GM23338 (cell line): ENCODE data around the gene NID2. TPM values are rescaled to one million over a fixed set of nuclear protein-coding genes. Genes with fewer than 3 reads are reported as not detected.

ENCODE experiments used
- ATAC-seq: fragments of 200-7000 bp; cut with Tn5 transposase; 3 replicates; pipeline ENCODE4 v1.9.1; 2020
- DNase-seq: peaks from one replicate; pipeline ENCODE4 v3.0.0-alpha.2; 2015; ENCODE audit warnings: low spot score
- H2AFZ ChIP-seq: fragments of 200-600 bp; sonication (generic); 2 replicates; pipeline ENCODE4 v1.8.0; 2016; ENCODE audit warnings: antibody characterized with exemption, mild to moderate bottlenecking, moderate library complexity
- H3F3A ChIP-seq: fragments of 200-600 bp; sonication (generic); replicated peaks from 2 replicates; pipeline ENCODE4 v1.8.0; 2017; ENCODE audit warnings: antibody characterized with exemption, mixed run types, low read depth
- H3K27ac ChIP-seq: fragments of 200-600 bp; sonication (generic); 2 replicates; pipeline ENCODE4 v1.6.1; 2016; ENCODE audit warnings: low read depth
- H3K27me3 ChIP-seq: fragments of 200-600 bp; sonication (generic); 2 replicates; pipeline ENCODE4 v1.8.0; 2016; ENCODE audit warnings: mild to moderate bottlenecking, mixed run types, moderate library complexity; ENCODE audit not compliant: insufficient read depth
- H3K36me3 ChIP-seq: fragments of 200-600 bp; sonication (generic); 2 replicates; pipeline ENCODE4 v1.8.0; 2016; ENCODE audit warnings: mild to moderate bottlenecking; ENCODE audit not compliant: insufficient read depth
- H3K4me1 ChIP-seq: fragments of 200-600 bp; sonication (generic); 2 replicates; pipeline ENCODE4 v1.8.0; 2016; ENCODE audit warnings: mild to moderate bottlenecking, moderate library complexity; ENCODE audit not compliant: insufficient read depth
- H3K4me2 ChIP-seq: fragments of 200-600 bp; sonication (generic); 2 replicates; pipeline ENCODE4 v1.7.1; 2017; ENCODE audit warnings: mixed run types
- H3K4me3 ChIP-seq: fragments of 200-600 bp; sonication (generic); 2 replicates; pipeline ENCODE4 v1.6.1; 2016; ENCODE audit warnings: mixed run types
- H3K79me2 ChIP-seq: fragments of 200-600 bp; sonication (generic); replicated peaks from 2 replicates; pipeline ENCODE4 v1.8.0; 2017; ENCODE audit warnings: mild to moderate bottlenecking; ENCODE audit not compliant: insufficient read depth
- H3K9me2 ChIP-seq: fragments of 200-600 bp; sonication (generic); 2 replicates; pipeline ENCODE4 v1.8.0; 2017; ENCODE audit not compliant: insufficient read depth
- H4K20me1 ChIP-seq: fragments of 200-600 bp; sonication (generic); replicated peaks from 2 replicates; pipeline ENCODE4 v1.8.0; 2017; ENCODE audit warnings: mild to moderate bottlenecking; ENCODE audit not compliant: insufficient read depth
- H3K27ac Mint-ChIP-seq: 2 replicates; pipeline ENCODE4 v1.8.0; 2020; ENCODE audit warnings: inconsistent platforms, mild to moderate bottlenecking, moderate library complexity, mixed read lengths
- H3K27me3 Mint-ChIP-seq: 3 replicates; pipeline ENCODE4 v1.8.0; 2022; ENCODE audit warnings: low read depth, mild to moderate bottlenecking, moderate library complexity, mixed read lengths, inconsistent platforms; ENCODE audit not compliant: insufficient read depth, poor library complexity
- H3K36me3 Mint-ChIP-seq: 3 replicates; pipeline ENCODE4 v1.8.0; 2021; ENCODE audit warnings: low read depth, mild to moderate bottlenecking, inconsistent platforms, moderate library complexity, mixed read lengths
- H3K4me1 Mint-ChIP-seq: 3 replicates; pipeline ENCODE4 v1.8.0; 2020; ENCODE audit warnings: mild to moderate bottlenecking, inconsistent platforms, mixed read lengths
- H3K4me3 Mint-ChIP-seq: 3 replicates; pipeline ENCODE4 v1.8.0; 2021; ENCODE audit warnings: moderate library complexity, mild to moderate bottlenecking, inconsistent platforms, mixed read lengths
- H3K9me3 Mint-ChIP-seq: 3 replicates; pipeline ENCODE4 v1.8.0; 2020; ENCODE audit warnings: moderate library complexity, mild to moderate bottlenecking, inconsistent platforms, mixed read lengths
- CREB1 ChIP-seq: fragments of 250-450 bp; sonication (Bioruptor Pico); IDR thresholded peaks from 2 replicates; pipeline ENCODE4 v1.5.0; 2020; ENCODE audit warnings: low read depth, mild to moderate bottlenecking, moderate library complexity
- EZH2 ChIP-seq: fragments of 200-600 bp; sonication (generic); IDR thresholded peaks from one replicate; pipeline ENCODE4 v1.8.0; 2017; ENCODE audit warnings: antibody characterized with exemption, mild to moderate bottlenecking, low read depth; ENCODE audit not compliant: unreplicated experiment
- EZH2phosphoT487 ChIP-seq: fragments of 200-600 bp; sonication (generic); IDR thresholded peaks from one replicate; pipeline ENCODE4 v1.8.1; 2018; ENCODE audit warnings: antibody characterized with exemption; ENCODE audit not compliant: unreplicated experiment
- JUNB ChIP-seq: IDR thresholded peaks from one replicate; pipeline ENCODE4 v1.6.1; 2016; ENCODE audit warnings: antibody characterized with exemption; ENCODE audit not compliant: unreplicated experiment
- NANOG ChIP-seq: IDR thresholded peaks from 2 replicates; pipeline ENCODE4 v1.6.1; 2016; ENCODE audit warnings: antibody characterized with exemption, borderline replicate concordance
- POLR2AphosphoS5 ChIP-seq: IDR thresholded peaks from 2 replicates; pipeline ENCODE4 v1.6.1; 2016; ENCODE audit warnings: antibody characterized with exemption, low read depth
- STAT1 ChIP-seq: IDR thresholded peaks from one replicate; pipeline ENCODE4 v1.6.1; 2016; ENCODE audit warnings: antibody characterized with exemption; ENCODE audit not compliant: unreplicated experiment
- ZNF114 ChIP-seq: fragments of 250-450 bp; sonication (Bioruptor Pico); IDR thresholded peaks from 2 replicates; pipeline ENCODE4 v1.5.0; 2020; ENCODE audit warnings: mild to moderate bottlenecking, moderate library complexity
- ZNF331 ChIP-seq: fragments of 250-450 bp; sonication (Bioruptor Pico); IDR thresholded peaks from 2 replicates; pipeline ENCODE4 v1.5.0; 2020; ENCODE audit warnings: low read depth, mild to moderate bottlenecking, moderate library complexity
- polyA plus RNA-seq: library from polyadenylated mRNA; unstranded; fragments of >200 nt; fragmentation: Nextera tagmentation; extraction: Ambion mirVana; gene quantifications from 2 replicates; pipeline ENCODE4 v1.2.1, GENCODE V29; 2016
- total RNA-seq: library from RNA; depleted of rRNA; stranded (reverse); fragments of >200 nt; shearing (Covaris generic); gene quantifications from 2 replicates; pipeline ENCODE4 v1.2.3, GENCODE V29; 2014
- TF ChIP-seq, protein P1 (sequence below): fragments of 250-450 bp; sonication (Bioruptor Pico); IDR thresholded peaks from 2 replicates; pipeline ENCODE4 v1.5.0; 2020; ENCODE audit warnings: mild to moderate bottlenecking, moderate library complexity

Gene NID2
- total and polyA plus RNA-seq, 2 experiments from 2014 or later, result 4.3 to 10.4 TPM

- TF ChIP-seq, protein P1, sequence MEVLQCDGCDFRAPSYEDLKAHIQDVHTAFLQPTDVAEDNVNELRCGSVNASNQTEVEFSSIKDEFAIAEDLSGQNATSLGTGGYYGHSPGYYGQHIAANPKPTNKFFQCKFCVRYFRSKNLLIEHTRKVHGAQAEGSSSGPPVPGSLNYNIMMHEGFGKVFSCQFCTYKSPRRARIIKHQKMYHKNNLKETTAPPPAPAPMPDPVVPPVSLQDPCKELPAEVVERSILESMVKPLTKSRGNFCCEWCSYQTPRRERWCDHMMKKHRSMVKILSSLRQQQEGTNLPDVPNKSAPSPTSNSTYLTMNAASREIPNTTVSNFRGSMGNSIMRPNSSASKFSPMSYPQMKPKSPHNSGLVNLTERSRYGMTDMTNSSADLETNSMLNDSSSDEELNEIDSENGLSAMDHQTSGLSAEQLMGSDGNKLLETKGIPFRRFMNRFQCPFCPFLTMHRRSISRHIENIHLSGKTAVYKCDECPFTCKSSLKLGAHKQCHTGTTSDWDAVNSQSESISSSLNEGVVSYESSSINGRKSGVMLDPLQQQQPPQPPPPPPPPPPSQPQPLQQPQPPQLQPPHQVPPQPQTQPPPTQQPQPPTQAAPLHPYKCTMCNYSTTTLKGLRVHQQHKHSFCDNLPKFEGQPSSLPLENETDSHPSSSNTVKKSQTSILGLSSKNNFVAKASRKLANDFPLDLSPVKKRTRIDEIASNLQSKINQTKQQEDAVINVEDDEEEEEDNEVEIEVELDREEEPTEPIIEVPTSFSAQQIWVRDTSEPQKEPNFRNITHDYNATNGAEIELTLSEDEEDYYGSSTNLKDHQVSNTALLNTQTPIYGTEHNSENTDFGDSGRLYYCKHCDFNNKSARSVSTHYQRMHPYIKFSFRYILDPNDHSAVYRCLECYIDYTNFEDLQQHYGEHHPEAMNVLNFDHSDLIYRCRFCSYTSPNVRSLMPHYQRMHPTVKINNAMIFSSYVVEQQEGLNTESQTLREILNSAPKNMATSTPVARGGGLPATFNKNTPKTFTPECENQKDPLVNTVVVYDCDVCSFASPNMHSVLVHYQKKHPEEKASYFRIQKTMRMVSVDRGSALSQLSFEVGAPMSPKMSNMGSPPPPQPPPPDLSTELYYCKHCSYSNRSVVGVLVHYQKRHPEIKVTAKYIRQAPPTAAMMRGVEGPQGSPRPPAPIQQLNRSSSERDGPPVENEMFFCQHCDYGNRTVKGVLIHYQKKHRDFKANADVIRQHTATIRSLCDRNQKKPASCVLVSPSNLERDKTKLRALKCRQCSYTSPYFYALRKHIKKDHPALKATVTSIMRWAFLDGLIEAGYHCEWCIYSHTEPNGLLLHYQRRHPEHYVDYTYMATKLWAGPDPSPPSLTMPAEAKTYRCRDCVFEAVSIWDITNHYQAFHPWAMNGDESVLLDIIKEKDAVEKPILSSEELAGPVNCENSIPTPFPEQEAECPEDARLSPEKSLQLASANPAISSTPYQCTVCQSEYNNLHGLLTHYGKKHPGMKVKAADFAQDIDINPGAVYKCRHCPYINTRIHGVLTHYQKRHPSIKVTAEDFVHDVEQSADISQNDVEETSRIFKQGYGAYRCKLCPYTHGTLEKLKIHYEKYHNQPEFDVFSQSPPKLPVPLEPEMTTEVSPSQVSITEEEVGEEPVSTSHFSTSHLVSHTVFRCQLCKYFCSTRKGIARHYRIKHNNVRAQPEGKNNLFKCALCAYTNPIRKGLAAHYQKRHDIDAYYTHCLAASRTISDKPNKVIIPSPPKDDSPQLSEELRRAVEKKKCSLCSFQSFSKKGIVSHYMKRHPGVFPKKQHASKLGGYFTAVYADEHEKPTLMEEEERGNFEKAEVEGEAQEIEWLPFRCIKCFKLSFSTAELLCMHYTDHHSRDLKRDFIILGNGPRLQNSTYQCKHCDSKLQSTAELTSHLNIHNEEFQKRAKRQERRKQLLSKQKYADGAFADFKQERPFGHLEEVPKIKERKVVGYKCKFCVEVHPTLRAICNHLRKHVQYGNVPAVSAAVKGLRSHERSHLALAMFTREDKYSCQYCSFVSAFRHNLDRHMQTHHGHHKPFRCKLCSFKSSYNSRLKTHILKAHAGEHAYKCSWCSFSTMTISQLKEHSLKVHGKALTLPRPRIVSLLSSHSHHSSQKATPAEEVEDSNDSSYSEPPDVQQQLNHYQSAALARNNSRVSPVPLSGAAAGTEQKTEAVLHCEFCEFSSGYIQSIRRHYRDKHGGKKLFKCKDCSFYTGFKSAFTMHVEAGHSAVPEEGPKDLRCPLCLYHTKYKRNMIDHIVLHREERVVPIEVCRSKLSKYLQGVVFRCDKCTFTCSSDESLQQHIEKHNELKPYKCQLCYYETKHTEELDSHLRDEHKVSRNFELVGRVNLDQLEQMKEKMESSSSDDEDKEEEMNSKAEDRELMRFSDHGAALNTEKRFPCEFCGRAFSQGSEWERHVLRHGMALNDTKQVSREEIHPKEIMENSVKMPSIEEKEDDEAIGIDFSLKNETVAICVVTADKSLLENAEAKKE (CRISPR knock-in tag), result no peak
- TF ChIP-seq NANOG (no peak), CREB1 (no peak), POLR2AphosphoS5 (no peak), JUNB (no peak), EZH2 (no peak), ZNF114 (no peak), STAT1 (no peak), ZNF331 (no peak)
Measured at GRCh38 chr14:51993285-51993920, 75.5 kb downstream of the NID2 start (continued).

- Mint-ChIP-seq H3K27me3 (peaks cover 3% of the 10 kb centered on the region), H3K27ac (no peak overlapping the region), H3K36me3 (peaks cover 45% of the 10 kb centered on the region), H3K4me1 (peaks cover 3% of the 10 kb centered on the region), H3K4me3 (peak overlapping the region; percentile 95), H3K9me3 (no peaks in the 10 kb centered on the region)
- DNase-seq (no peak), ATAC-seq (no peak)
- peaks cover 4% of the 10 kb centered on the region; the same call in 1 of the 2 replicates for H3K4me1 ChIP-seq
- no peaks in the 10 kb centered on the region for H3F3A ChIP-seq
- H3K27me3 ChIP-seq, result no peaks in the 10 kb centered on the region
- H3K27ac ChIP-seq, result no peak overlapping the region
- H3K79me2 ChIP-seq, result peaks cover 53% of the 10 kb centered on the region
- no peak overlapping the region for H2AFZ ChIP-seq
- H3K9me2 ChIP-seq, result no peaks in the 10 kb centered on the region
- peak overlapping the region; percentile 85 for H3K4me2 ChIP-seq
- peaks cover 9% of the 10 kb centered on the region; the same call in 1 of the 2 replicates for H4K20me1 ChIP-seq
- H3K36me3 ChIP-seq, result peaks cover 21% of the 10 kb centered on the region; the same call in 1 of the 2 replicates
- peak overlapping the region; percentile 96 for H3K4me3 ChIP-seq
- TF ChIP-seq EZH2phosphoT487 (no peak), STAT1 (no peak)
- TF ChIP-seq, protein P1 (CRISPR knock-in tag), result no peak
Measured at GRCh38 chr14:51990488-51990887, 78.4 kb downstream of the NID2 start.
